HCT116 (cell line): ENCODE data around the gene MUC13.

ENCODE experiments used
- CEBPB ChIP-seq: IDR thresholded peaks from 2 replicates; pipeline ENCODE4 v1.6.1; 2012; ENCODE audit warnings: low read depth
- EZH2 ChIP-seq: fragments of 200-600 bp; sonication (generic); IDR thresholded peaks from 2 replicates; pipeline ENCODE4 v1.6.1; 2017; ENCODE audit warnings: antibody characterized with exemption, mixed run types
- POLR2AphosphoS5 ChIP-seq: IDR thresholded peaks from 2 replicates; pipeline ENCODE4 v1.6.1; 2011; ENCODE audit warnings: mild to moderate bottlenecking, low read depth, low read length, moderate library complexity
- RAD21 ChIP-seq: IDR thresholded peaks from 2 replicates; pipeline ENCODE4 v1.6.1; 2012; ENCODE audit warnings: low read depth, mild to moderate bottlenecking
- SIN3A ChIP-seq: IDR thresholded peaks from 2 replicates; pipeline ENCODE4 v1.6.1; 2012; ENCODE audit warnings: low read depth

GRCh38 chr3:124882816-124883747, 51.5 kb downstream of the MUC13 start:
- TF ChIP-seq CEBPB (no peak), EZH2 (no peak), SIN3A (no peak), RAD21 (no peak), POLR2AphosphoS5 (no peak)
